AG08395 (cell line): ENCODE data around the gene BCAN.

ENCODE experiments used
- DNase-seq: peaks from one replicate; pipeline ENCODE4 v3.0.0; 2012; ENCODE audit warnings: mixed read lengths, low spot score

The BCAN gene

DNA sequence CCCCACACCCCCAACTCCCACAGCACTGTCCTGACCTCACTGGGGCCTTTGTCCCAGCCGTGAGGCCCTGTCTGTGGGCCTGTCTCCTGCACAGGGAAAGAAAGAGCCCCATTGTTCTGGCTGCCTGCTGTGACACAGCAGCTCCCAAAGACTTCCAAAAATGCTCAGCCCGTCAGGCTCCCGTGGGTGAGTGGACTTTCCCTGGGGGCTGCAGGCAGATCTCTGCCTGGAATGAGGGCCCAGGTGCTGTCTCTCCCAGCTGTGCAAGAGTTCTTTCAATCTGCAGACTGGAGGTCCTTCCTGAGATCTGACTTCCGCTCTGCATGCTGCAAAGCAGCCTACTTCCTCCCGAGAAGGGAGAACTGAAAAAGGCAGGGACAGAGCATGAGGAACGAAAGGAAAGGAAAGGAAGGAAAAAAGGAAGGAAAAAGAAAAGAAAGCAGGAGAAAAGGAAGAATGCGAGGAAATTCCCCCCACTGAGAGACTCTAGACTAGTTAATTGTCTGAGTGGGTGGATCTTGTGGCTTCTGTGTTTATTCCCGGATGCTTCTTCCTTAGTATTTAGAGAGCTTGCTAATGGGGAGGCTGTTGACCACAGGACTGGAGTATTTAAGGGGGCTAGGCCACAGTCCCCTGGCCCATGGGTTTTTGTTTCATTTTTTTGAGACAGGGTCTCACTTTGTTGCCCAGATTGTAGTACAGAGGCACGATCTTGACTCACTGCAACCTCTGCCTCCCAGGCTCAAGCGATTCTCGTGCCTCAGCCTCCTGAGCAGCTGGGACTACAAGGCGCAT is 20.3 kb downstream of the BCAN start:
- no peak for DNase-seq

DNA sequence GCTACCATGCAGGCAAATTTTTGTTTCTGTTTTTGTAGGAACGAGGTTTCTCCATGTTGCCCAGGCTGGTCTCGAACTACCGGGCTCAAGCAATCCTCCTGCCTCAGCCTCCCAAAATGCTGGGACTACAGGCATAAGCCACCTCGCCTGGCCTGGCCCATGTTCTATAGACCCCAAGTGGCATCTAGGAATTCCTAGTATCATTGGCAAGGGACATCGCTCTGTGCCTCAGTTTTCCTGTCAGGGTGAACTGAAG is 20.8 kb downstream of the BCAN start:
- no peak for DNase-seq

DNA sequence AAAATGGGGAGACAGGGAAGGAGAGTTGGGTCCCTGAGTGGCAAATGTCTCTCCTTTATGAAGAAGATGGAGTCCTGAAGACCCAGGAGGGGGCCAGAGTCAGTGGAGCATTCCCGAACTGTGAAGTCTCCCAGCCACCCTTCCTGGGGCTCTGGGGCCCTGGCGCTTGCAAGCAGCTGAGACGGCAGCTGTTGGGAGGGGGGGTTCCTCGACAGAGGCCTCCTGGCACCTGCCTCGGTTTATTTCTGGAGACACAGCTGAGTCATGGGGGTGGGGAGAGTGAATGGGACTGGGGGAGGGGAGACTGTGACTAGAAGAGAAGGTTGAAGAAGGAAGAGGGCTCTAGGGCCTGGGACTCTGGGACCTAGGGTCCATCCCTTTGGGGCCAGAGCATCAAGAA is 21.3 kb downstream of the BCAN start:
- DNase-seq: no peak

DNA sequence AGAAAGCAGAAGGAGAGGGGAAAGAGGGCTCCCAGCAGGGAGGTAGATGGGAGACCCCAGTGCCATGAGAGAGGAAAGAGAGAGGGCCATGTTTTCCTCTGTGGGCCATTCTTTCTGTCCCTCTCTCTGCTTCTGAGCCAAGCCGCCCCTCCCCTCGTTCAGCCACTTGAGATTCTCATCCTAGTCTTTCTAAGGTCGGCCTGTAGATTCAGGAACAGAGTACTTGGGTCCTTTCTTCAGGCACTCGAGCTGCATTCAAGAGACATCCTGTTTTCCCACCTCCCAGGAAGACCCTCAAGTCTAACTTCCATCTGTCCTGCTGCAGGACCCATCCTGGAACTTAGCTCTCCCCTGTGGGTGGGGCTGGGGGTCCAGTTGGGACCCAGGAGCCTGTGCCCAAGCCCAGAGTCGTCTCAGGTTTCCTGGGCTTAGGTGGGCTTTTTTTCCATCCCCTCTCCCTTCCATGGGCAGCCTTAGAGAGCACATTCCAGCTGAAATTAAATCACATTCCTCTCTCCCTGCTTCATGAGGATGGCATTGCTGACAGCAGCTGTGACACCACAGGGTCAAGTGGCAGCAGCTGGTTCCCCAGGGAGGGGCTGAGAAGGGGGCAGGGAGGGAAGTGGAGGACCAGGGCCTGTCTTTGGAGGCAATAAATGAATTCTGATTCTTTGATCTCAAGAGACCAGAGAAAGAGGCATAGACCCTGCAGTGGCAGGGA is 22.3 kb downstream of the BCAN start:
- DNase-seq: peak; percentile 45

DNA sequence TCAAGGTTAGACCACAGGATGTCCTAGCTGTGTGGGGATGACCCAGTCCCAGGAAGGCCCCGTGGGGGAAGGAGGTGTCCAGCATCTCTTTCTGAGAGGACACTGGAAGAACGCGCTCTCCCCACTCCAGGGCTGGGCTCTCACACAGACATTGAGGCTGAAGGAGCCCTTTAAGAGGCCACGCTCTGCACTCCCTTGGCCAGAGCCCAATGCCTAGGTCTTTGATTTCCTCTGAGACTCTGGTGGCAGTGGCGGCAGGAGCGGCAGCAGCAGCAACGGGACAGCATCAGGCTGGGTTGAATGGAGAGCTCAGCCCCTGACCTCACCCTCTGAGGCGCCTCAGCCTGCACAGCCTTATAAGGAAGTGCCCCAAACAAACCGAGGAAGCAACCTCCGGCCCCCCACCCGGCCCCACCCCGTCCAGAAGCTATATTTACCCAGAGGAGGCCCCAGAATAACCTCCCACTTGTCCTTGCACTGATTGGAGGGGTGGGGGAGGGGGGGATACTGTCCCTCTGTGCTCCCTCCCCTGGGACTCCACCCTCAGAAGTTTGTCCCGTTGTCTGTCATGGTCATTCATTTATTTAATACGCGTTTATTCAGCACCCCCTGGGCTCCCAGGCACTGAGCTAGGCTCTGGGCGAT is 23.0 kb downstream of the BCAN start:
- DNase-seq: peak; percentile 38

DNA sequence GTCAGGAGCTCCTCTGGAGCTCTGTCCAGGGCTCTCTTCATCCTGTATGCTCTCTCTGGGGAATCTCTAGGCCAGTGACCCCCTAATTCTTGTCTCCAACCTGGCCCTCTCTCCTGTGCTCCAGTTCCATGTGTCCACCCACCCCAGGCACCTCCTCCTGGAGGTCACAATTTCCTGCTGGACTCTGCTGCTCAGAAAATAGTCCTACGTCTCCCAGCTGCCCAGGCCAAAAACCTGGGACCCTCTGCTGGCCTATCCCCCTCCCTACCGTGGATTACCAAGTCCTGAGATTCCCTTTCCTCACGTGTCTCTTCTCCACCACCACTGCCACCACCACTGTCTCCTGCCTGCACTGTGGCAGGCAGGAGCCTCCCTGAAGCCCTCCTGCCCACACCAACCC is 23.6 kb downstream of the BCAN start:
- no peak for DNase-seq

DNA sequence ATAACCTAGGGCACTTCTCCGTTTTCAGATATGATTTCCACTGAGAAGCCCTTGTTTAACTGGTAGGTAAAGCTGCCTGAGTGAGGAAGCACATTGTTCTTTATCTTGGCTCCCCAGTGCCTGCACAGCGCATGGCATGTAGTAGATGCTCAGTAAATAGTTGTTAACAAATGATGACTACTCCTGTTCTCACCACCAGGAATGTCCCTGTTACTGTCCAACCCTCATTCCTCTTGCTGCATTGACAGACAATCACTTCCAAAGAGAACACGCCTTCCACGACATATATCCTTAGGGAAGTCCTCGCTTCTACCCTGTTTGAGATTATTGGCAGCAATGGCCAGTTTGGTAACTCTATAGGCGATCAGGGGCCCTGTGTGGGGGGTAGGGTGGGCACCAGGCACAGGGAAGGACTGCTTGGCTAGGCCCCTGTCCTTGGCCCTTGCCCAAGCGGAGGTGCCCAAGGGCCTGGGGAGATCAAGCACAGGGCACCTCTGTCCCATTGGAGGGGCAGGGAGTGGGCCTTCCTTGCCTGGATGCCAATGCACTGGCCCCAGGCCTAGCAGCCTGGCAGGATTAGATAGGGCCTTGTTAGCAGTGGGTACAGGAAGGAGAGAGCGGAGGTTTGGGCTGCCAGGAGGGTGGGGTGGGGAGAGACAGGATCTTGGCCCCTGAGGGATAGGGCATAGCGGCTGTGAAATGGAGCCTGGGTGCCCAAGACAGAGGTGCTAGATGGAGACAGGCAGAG is 25.1 kb downstream of the BCAN start:
- DNase-seq: no peak

DNA sequence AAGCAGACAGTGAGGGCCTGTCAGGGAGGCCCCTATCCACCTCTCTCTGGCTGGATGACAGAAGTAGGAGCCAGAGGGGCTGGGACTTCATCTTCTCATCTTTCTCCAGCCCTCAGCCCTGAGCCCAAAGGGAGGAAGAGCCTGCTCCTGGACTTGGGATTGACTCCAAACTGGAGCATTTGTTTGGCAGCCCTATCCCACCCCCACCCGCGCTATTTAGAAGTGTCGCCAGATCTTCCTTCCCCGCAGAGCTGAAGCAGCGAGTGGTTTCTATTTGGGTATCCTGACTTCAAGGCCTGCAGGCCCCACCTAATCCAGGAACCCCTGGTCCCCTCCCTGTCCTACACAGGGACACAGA is 25.7 kb downstream of the BCAN start:
- no peak for DNase-seq

DNA sequence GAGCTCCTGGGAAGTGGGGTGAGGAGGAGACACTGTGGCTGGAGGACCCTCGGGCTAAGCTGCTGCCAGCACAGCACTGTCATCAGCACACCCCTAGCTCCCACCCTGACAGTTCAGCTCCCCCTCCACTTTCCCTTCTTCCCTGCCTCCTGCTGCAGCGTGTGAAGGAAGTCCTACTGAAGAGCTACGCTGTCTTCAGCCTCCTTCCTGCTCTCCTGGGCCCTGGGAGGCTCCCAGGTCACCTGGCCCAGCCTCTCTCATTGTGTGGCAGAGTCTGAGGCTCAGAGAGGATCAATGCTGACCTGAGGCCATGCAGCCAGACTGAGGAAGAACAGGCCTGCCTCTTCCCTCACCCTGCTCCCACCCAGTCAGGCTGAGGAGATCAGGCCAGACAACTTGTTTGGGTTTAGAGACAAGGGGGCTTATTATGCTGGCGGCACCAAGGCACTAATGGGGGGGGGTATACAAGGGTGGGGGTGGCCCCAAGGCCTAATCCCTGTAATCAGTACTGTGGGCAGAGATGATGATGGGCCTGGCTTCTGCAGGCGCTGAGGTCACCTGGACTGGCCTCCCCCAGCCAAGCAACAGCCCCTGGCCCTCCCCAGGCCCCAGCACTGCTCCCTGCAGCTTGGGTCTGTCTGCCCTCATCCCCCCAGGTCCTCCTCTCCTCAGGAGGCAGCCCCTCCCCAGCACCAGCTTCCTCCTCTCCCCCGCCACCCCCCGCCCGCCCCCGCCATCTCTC is 26.2 kb downstream of the BCAN start:
- no peak for DNase-seq

DNA sequence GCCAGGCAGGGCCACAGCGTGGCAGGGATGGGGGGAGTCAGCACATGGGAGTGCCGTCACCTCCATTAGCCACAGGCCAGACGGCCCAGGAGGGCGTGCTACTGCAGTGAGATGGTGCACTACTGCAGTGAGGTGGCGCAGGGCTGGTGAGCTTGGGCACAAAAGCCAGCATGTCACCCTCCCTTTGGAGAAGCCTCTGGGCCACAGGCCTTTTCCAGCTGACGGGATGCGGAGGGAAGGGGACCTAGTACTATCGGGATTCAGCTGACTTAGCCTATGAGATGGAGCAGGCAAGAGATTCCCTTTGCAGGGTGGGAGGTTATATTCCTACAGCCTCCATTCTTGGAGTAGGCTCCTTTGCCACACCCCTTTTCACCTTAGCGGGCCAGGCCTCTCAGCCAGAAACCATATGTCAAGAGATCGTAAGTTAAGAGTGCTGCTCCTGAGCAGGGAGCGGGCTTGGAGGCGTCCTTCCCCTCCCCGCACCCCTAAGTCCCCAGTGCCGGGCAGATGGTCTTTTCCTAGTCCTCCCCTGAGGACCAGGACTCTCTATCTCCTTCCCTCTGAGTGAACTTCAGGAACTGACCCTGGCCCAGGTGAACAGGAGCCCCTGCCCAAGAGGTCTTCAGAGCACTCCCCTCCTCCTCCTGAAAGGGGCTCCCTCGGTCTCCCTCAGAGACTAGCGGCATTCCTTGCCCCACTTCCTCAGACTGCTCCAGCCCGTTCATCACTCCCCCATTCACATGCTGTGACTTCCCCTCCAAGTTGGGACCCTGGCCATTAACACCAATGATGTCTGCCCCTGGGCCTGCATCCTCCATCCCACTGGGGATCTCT is 27.1 kb downstream of the BCAN start:
- no peak for DNase-seq

DNA sequence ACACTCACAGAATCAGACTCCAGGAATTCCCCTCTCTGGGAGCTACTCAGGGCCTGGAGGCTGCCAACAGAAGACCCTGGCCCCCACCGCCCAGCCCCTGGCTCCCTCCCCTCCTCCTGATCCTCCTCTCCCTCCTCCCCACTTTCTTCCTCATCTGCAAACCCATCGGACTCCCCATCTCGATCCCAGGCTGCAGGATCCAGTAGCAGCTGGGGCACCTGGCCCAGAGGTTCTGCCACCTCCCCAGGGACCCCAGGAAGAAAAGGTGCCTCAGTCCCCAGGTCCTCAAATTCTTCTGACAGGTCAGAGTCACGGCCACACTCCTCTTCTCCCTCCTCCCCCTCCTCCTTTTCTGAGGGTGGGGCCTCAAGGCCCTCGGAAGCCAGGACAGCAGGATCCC is 27.9 kb downstream of the BCAN start:
- no peak for DNase-seq

DNA sequence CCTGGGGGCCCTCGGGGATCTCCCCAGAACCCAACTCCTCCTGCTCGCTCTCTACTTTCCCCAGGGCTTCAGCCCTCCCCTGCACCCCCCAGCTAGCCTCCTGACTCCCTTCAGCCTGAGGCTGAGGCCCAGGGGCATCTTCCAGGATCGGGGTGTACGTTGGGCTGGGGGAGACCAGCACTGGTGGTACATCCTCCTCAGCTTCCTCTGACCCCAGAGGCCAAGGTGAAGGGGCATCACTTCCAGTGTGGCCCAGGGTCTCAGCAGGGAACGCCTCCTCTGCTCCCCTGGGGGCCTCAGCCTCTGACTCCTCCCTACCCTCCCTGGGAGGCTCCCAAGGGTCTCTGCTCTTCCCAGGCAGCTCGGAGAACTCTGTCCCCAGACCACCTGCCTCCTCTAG is 28.4 kb downstream of the BCAN start:
- DNase-seq: no peak

DNA sequence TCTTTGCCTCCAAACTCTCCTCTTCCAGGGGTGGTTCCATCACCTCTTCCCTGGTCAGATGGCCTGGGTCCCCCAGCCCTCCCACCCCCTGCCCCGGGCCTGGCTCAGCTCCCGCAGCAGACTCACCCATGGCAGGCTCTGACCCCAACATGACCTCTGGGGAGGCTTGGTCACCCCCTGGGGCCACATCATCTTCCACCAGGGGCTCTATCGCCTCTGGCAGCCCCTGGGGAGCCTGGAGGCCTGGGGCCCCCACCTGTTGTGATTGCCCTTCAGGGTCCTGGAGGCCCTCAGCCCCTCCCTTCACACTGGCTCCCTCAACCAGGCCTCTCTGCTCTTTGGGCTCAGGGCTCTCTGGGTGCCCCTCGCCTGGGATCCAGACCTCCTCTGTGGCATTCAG is 28.9 kb downstream of the BCAN start:
- DNase-seq: no peak

DNA sequence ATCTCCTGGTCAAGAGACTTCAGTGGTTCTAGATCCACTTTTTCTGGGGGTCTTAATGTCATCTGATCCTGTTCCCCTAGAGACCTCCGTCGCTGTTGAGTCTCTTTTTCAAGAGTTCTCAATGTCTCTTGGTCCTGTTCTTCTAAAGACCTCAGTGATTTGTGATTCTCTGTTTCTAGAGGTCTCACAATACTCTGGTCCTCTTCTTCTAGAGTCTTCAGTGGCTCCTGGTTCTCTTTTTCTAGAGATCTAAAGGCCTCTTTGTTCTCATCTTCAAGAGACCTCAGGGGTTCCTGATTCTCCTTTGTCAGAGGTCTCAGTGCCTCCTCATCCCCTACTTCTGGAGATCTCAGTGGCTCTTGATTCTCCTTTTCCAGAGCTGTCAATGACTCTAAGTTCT is 29.9 kb downstream of the BCAN start:
- no peak for DNase-seq

DNA sequence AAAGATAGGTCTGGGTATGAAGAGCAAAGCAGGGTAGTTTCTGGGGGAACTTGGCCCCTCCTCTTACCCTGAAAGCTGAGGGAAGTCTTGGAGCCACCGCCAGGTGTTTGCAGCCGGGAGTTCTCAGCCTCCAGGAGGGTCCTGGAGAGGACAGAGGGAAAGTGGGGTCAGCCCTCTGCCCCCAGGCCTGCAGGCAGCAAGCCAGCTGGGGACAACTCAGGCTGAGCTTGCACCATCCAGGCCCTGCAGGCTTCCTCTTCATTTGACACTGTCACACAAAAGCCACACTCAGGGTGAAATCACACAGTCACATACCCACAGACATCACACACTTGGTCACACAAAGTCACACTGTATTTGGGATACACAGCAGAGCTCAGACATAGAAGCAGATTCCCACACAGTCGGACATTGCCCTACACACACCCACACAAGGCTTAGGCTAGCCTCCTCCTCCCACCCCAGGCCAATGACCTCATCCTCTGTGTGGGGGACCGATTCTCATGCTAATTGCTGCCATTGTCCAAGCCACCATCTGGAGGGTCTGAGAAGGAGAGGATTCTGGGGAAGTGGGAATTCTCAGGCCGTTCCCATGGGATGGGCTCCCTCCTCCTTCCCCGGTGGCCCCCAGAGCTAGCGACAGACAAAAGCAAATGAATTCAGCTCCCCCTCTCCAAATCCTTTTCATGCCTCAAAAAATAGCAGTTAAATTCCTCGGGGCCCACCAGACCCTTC is 31.6 kb downstream of the BCAN start:
- DNase-seq: no peak

DNA sequence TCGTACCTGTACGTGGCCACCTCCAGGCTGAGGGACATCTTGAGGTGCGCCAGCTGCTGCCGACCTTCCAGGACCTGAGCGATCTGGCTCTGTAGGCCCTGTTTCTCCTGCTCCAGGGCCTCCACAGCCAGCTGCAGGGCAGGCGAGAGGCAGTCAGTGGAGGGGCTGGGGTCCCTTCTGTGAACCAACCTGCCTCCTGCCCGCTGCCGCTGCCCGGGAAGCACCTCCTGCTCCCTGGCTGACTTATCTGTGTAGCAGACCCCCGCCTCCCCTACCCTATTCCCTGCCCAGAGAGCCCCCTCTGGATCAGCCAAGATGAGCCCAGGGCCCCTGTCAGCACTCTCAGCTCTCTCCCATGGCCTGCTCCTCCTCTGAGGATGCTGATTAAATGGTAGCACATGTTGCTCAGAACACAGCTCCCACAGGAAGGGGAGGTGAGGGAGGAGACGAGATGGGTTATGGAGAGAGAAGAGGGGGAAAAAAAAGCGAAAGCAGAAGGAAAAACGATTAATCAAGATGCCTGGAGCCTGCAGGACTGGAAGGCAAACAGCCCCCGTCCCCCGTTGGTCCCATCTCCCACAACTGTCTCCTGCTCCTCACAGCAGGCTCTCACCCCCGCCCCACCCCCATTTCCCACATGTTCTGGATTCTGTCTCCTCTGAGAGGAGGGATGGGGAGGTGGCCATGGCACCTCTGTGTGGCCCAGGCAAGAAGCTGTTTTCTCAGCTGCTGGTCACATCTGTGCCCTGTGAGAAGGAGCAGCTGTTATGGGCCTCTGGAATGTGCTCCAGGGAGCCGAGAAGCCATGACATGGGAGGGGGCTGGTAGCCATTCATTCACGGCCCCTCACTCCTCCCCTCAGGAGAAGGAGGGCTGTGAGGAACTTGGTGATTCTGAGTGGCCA is 33.5 kb downstream of the BCAN start:
- no peak for DNase-seq

DNA sequence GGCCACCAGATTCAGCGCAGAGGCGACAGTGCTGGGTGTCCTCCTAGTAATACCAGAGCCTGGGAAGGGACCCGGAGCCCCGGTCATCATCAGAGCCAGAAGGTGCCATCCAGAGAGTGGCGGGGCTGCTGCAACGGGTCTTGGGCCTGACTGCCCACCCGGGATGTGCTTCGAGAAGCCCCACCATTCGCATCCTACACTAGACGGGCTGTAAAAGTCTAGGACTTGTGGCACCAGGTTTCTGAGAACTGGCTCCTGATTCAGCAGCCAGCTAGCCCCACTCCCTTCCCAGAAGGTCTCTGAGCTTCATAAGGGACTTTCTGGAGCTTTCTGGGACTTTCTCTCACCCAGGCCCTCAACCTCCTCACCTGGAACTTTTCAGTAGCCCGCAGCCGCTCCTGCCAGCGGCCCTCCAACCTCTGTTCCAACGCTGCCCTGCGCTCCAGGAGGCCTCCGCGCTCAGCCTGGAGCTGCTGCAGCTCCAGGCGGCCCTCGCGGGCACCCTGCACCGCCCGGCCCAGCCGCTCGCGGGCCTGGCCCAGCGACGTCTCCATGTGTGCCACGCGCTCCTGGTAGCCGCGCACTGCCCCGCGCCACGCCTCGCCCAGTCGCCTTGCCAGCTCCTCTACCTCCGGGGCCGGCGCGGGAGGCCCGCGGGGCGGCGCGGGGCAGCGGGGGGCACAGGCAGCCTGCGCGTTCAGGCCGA is 34.4 kb downstream of the BCAN start:
- no peak for DNase-seq

DNA sequence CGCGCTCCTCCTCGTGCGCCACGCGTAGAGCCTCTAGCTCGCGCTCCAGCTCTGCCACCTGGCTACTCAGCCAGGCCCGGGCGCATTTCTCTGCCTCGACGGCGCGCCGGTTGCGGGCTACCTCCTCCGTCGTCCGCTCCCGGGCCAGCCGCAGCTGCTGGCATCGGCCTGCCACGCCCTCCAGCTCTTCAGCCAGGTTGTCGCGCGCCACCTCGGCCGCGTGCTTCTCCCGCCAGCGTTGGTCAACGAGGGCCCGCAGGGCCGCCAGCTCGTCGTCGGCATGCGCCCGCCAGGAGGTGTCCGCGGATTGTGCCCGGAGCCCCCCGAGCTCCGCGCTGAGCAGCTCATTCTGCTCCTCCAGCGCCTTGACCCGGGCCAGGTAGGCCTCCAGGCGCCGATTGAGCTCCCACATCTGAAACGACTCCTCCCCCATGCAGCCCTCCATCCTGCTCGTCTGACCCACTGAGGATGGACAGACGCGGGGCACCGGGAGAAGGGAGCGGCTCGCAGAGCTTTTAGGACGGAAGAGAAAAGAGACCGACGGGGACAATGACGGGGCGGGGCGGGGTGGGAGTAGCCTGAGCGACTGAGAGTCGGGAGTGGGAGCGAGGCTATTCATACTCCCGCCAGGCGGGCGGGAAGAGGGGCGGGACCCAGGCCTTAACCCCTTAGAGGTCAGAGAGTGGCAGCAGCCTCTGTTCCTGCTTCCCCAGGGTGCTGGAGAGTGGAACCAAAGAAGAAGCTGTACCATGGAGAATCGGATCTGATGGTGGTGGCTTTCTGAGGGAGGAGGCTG is 35.1 kb downstream of the BCAN start, which contains the start of gene NES:
NES (minus strand) TSS at position 588 of the 796 bp plus-strand sequence; CDS start at position 445, 143 bp downstream.
- DNase-seq: peak; percentile 51
